H1 (cell line): Measurements from ENCODE around the gene SLC27A2. TPM values are rescaled to one million over a fixed set of nuclear protein-coding genes. Genes with fewer than 3 reads are reported as not detected.

Source experiments
- CTCF ChIA-PET: fragments of 300-600 bp; sonication (Branson Sonifier 250); formaldehyde crosslinking; loops from one replicate; lab custom pipeline; 2021; ENCODE audit not compliant: partially characterized antibody; lab: Charles Lee
- POLR2A ChIA-PET: fragments of 300-600 bp; sonication (Branson Sonifier 250); formaldehyde crosslinking; loops from one replicate; lab custom pipeline; 2021; ENCODE audit warnings: inconsistent platforms; ENCODE audit not compliant: partially characterized antibody; lab: Charles Lee
- DNase-seq, 2 experiments: peaks; one replicate each; pipeline versions ENCODE4 v3.0.0 to v3.0.0-alpha.2; 2010 to 2022; ENCODE audit warnings: low spot score in 2 of 2, low read depth in 1 of 2, mixed read lengths in 1 of 2
- FAIRE-seq: peaks from 2 replicates; lab custom pipeline; 2011; peaks lifted over from hg19 to GRCh38; lab: Jason Lieb, UNC
- H2AFZ ChIP-seq: 2 replicates; pipeline ENCODE4 v1.8.1; 2012; ENCODE audit warnings: low read length, inconsistent platforms
- H2AK5ac ChIP-seq: 2 replicates; pipeline ENCODE4 v1.6.1; 2013; ENCODE audit warnings: low read depth, low read length
- H2BK120ac ChIP-seq: replicated peaks from 2 replicates; pipeline ENCODE3; 2013; ENCODE audit warnings: low read depth, low read length, inconsistent platforms
- H2BK12ac ChIP-seq: 2 replicates; pipeline ENCODE4 v1.6.1; 2013; ENCODE audit warnings: low read depth, low read length
- H2BK15ac ChIP-seq: 2 replicates; pipeline ENCODE4 v1.6.1; 2013; ENCODE audit warnings: low read length
- H2BK20ac ChIP-seq: 2 replicates; pipeline ENCODE4 v1.6.1; 2013; ENCODE audit warnings: low read length
- H2BK5ac ChIP-seq: 2 replicates; pipeline ENCODE4 v1.6.1; 2013; ENCODE audit warnings: low read depth, low read length
- H3K14ac ChIP-seq: 2 replicates; pipeline ENCODE4 v1.6.1; 2013; ENCODE audit warnings: inconsistent platforms; ENCODE audit not compliant: insufficient read length
- H3K18ac ChIP-seq: 2 replicates; pipeline ENCODE4 v1.6.1; 2013; ENCODE audit warnings: low read length; ENCODE audit errors: extremely low read depth
- H3K23ac ChIP-seq: 2 replicates; pipeline ENCODE4 v1.6.1; 2013; ENCODE audit warnings: inconsistent platforms; ENCODE audit not compliant: insufficient read length
- H3K23me2 ChIP-seq: 2 replicates; pipeline ENCODE4 v1.6.1; 2013; ENCODE audit warnings: low read depth, low read length
- H3K27ac ChIP-seq: 2 replicates; pipeline ENCODE4 v1.6.1; 2011; ENCODE audit warnings: low read depth, low read length, inconsistent platforms
- H3K27me3 ChIP-seq, 4 experiments: replicated peaks in 1 of 4; 1 replicate in 1 of 4; 2 replicates in 3 of 4; pipeline versions ENCODE4 v1.6.1 to v1.8.1; 2011 to 2013; ENCODE audit warnings: low read length in 3 of 4, mild to moderate bottlenecking in 3 of 4, inconsistent platforms in 2 of 4, mixed read lengths in 2 of 4, moderate library complexity in 1 of 4; ENCODE audit not compliant: control insufficient read depth in 3 of 4, insufficient read depth in 3 of 4; ENCODE audit errors: extremely low read depth in 1 of 4
- H3K36me3 ChIP-seq, 4 experiments: 2 replicates each; pipeline versions ENCODE4 v1.6.1 to v1.8.1; 2011 to 2013; ENCODE audit warnings: mild to moderate bottlenecking in 4 of 4, low read length in 3 of 4, moderate library complexity in 2 of 4, control low read depth in 1 of 4, inconsistent platforms in 1 of 4; ENCODE audit not compliant: insufficient read depth in 4 of 4, control insufficient read depth in 2 of 4
- H3K4ac ChIP-seq: replicated peaks from 2 replicates; pipeline ENCODE3; 2013; ENCODE audit warnings: low read length, low read depth, mixed read lengths, inconsistent platforms; ENCODE audit not compliant: insufficient read length
- H3K4me1 ChIP-seq, 4 experiments: replicated peaks in 1 of 4; 1 replicate in 1 of 4; 2 replicates in 3 of 4; pipeline versions ENCODE4 v1.6.1 to v1.8.1; 2011 to 2013; ENCODE audit warnings: low read length in 3 of 4, inconsistent platforms in 2 of 4, mixed read lengths in 1 of 4; ENCODE audit not compliant: insufficient read depth in 4 of 4, control insufficient read depth in 3 of 4
- H3K4me2 ChIP-seq, 2 experiments: 2 replicates each; pipeline versions ENCODE4 v1.6.1 to v1.8.1; 2011 to 2013; ENCODE audit warnings: low read depth in 2 of 2, low read length in 2 of 2, control low read depth in 1 of 2, inconsistent platforms in 1 of 2, mild to moderate bottlenecking in 1 of 2; ENCODE audit not compliant: insufficient read depth in 1 of 2
- H3K4me3 ChIP-seq, 4 experiments: fragments of 200-600, 300-600 bp in 1 of 4; sonication (generic), shearing (Covaris generic), sonication (Bioruptor Twin) in 1 of 4; 2 replicates each; pipeline versions ENCODE4 v1.5.1 to v1.8.1; 2011 to 2016; ENCODE audit warnings: low read length in 4 of 4, low read depth in 3 of 4, control low read depth in 2 of 4, inconsistent platforms in 2 of 4, mild to moderate bottlenecking in 2 of 4, mixed read lengths in 1 of 4, moderate library complexity in 1 of 4; ENCODE audit not compliant: insufficient read depth in 2 of 4; ENCODE audit errors: extremely low read depth in 1 of 4
- H3K56ac ChIP-seq: replicated peaks from 2 replicates; pipeline ENCODE3; 2013; ENCODE audit warnings: low read depth, mild to moderate bottlenecking, mixed read lengths, low read length, inconsistent platforms; ENCODE audit not compliant: insufficient read length
- H3K79me1 ChIP-seq: 2 replicates; pipeline ENCODE4 v1.6.1; 2013; ENCODE audit warnings: low read depth, low read length, control low read depth
- H3K79me2 ChIP-seq, 2 experiments: 2 replicates each; pipeline versions ENCODE4 v1.6.1 to v1.8.1; 2012 to 2013; ENCODE audit warnings: low read length in 2 of 2, mild to moderate bottlenecking in 2 of 2, inconsistent platforms in 1 of 2; ENCODE audit not compliant: insufficient read depth in 2 of 2, control insufficient read depth in 1 of 2
- H3K9ac ChIP-seq, 4 experiments: replicated peaks in 1 of 4; 1 replicate in 1 of 4; 2 replicates in 3 of 4; pipeline versions ENCODE4 v1.6.1 to v1.8.1; 2011 to 2013; ENCODE audit warnings: low read depth in 3 of 4, low read length in 3 of 4, control low read depth in 2 of 4, mild to moderate bottlenecking in 2 of 4, moderate library complexity in 2 of 4, inconsistent platforms in 1 of 4; ENCODE audit errors: extremely low read depth in 1 of 4
- H3K9me3 ChIP-seq, 2 experiments: 2 replicates each; pipeline versions ENCODE4 v1.6.1 to v1.8.1; 2012 to 2013; ENCODE audit warnings: mild to moderate bottlenecking in 2 of 2, moderate library complexity in 2 of 2, control low read depth in 1 of 2, inconsistent platforms in 1 of 2, low read depth in 1 of 2, low read length in 1 of 2, mixed read lengths in 1 of 2; ENCODE audit not compliant: insufficient read depth in 2 of 2
- H4K20me1 ChIP-seq, 2 experiments: replicated peaks in 1 of 2; 2 replicates each; pipeline versions ENCODE3 to v1.8.1; 2011 to 2013; ENCODE audit warnings: inconsistent platforms in 2 of 2, low read length in 2 of 2, mild to moderate bottlenecking in 1 of 2; ENCODE audit not compliant: insufficient read depth in 2 of 2, control insufficient read depth in 1 of 2
- H4K5ac ChIP-seq: 2 replicates; pipeline ENCODE4 v1.6.1; 2013; ENCODE audit warnings: low read length, low read depth, mixed read lengths, inconsistent platforms; ENCODE audit not compliant: insufficient read length
- H4K8ac ChIP-seq: 2 replicates; pipeline ENCODE4 v1.8.0; 2013; ENCODE audit warnings: mild to moderate bottlenecking, moderate library complexity, low read length, inconsistent platforms; ENCODE audit not compliant: insufficient read depth; ENCODE audit errors: extremely low read depth
- H4K91ac ChIP-seq: replicated peaks from 2 replicates; pipeline ENCODE3; 2013; ENCODE audit warnings: low read length, mixed read lengths, inconsistent platforms; ENCODE audit not compliant: insufficient read length
- CEBPB ChIP-seq: IDR thresholded peaks from 2 replicates; pipeline ENCODE4 v1.6.1; 2012; ENCODE audit warnings: low read depth, low read length
- CHD1 ChIP-seq: IDR thresholded peaks from 2 replicates; pipeline ENCODE4 v1.6.1; 2012; ENCODE audit warnings: low read depth, low read length, improper control_type of control experiment
- CHD2 ChIP-seq: IDR thresholded peaks from 2 replicates; pipeline ENCODE4 v1.6.1; 2012; ENCODE audit warnings: low read length, improper control_type of control experiment
- KDM4A ChIP-seq: IDR thresholded peaks from one replicate; pipeline ENCODE4 v1.7.1; 2012; ENCODE audit warnings: low read depth, mild to moderate bottlenecking, moderate library complexity, low read length, inconsistent platforms; ENCODE audit not compliant: severe bottlenecking
- RXRA ChIP-seq: IDR thresholded peaks from 2 replicates; pipeline ENCODE4 v1.6.1; 2011; ENCODE audit warnings: low read depth, mild to moderate bottlenecking, low read length, moderate library complexity; ENCODE audit not compliant: insufficient read depth
- WGBS, 2 experiments: shearing (Covaris generic) in 1 of 2; methylation state at CpG; one replicate each; pipeline versions ENCODE4 v1.1.6 to v1.1.7; 2013 to 2015; ENCODE audit warnings: low lambda C conversion rate in 2 of 2, mixed read lengths in 2 of 2, inconsistent platforms in 1 of 2, low coverage in 1 of 2, missing lambda C conversion rate in 1 of 2; ENCODE audit not compliant: insufficient replicate concordance in 2 of 2, insufficient coverage in 1 of 2, insufficient read length in 1 of 2; ENCODE audit errors: extremely low coverage in 1 of 2, missing lambda C conversion rate in 1 of 2; 5-methylcytosine and 5-hydroxymethylcytosine counted together
- polyA plus RNA-seq, 7 experiments: library from polyadenylated mRNA; depleted of rRNA in 3 of 7; stranded (reverse) in 5 of 7; unstranded in 2 of 7; fragments of >200 nt in 5 of 7; fragments of 200-250 nt in 2 of 7; gene quantifications; 1 replicate in 5 of 7; 2 replicates in 1 of 7; 4 replicates in 1 of 7; pipeline versions ENCODE4 v1.2.1 to v1.2.3, GENCODE V29; 2011 to 2013; ENCODE audit warnings: missing spikeins in 2 of 7, mixed read lengths in 2 of 7
- total RNA-seq: library from RNA; stranded (reverse); fragmentation: NEBNext Ultra II Directional; extraction: Animal tissue kit (Norgen Biotek cat#: 25700); gene quantifications from 2 replicates; pipeline ENCODE4 v1.2.1, GENCODE V29; 2021

Gene SLC27A2
- total and polyA plus RNA-seq, 2 of the 8 experiments (the other 6 are each of a cell fraction or from before 2014, with no cell fraction given), result 5.6 to 5.8 TPM

DNA sequence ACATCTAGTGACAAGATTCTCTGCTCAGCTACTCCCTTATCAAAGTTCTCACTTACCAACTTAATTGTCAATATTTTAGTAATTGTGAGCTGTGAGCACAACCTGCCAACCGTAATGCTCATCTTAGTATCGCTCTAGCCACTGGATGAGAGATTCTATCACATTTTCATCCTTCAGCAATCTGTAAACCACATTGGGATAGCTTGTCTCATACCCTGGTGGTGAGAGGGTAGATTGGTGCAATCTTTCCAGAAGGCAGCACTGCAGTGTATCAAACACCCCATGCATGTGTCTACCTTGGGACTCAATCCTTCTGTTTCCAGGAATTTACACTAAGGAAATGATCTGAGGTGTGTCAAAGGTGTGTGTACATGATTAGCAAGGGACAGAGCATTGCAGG, 44.1 kb upstream of the SLC27A2 start:
- CTCF ChIA-PET, result interaction anchor here (0.6 to 2.0 kb wide), 14 partner anchors 10 to 514 kb away, joined by 3 to 16 read pairs (median 4); partner anchors contain the start of gene ATP8B4
- H3K4me3 ChIP-seq, result no peak overlapping the region
- H2AFZ ChIP-seq, result no peak overlapping the region
- no peaks in the 10 kb centered on the region for H4K20me1 ChIP-seq
- 100% methylated on average over 2 of the region's 2 CpGs; no CpG with 5 or more reads in 1 of the 2 experiments for WGBS, 2 experiments
- H3K36me3 ChIP-seq, result no peaks in the 10 kb centered on the region
- no peak overlapping the region for H2BK15ac ChIP-seq
- H3K79me2 ChIP-seq, result no peaks in the 10 kb centered on the region
- no peaks in the 10 kb centered on the region for H3K27me3 ChIP-seq
- no peak for TF ChIP-seq RXRA
- TF ChIP-seq CEBPB, result no peak
- no peak for TF ChIP-seq KDM4A
- TF ChIP-seq CHD1, result no peak
- TF ChIP-seq CHD2, result no peak
- TF ChIP-seq, all 59 proteins: peak for 0
- Histone ChIP-seq H2BK120ac (no peak overlapping the region), H2AK5ac (no peak overlapping the region), H2BK5ac (no peak overlapping the region), H3K79me1 (no peaks in the 10 kb centered on the region), H3K9me3 (no peaks in the 10 kb centered on the region), H3K9ac (no peak overlapping the region), H2BK20ac (no peak overlapping the region), H4K5ac (no peak overlapping the region), H3K4ac (no peak overlapping the region), H3K14ac (no peak overlapping the region), H4K91ac (no peak overlapping the region), H3K23me2 (no peaks in the 10 kb centered on the region), H3K56ac (no peak overlapping the region), H2BK12ac (no peak overlapping the region), H3K4me2 (no peak overlapping the region), H4K8ac (no peak overlapping the region), H3K23ac (no peak overlapping the region), H3K18ac (no peak overlapping the region), H3K27ac (no peak overlapping the region), H3K4me1 (peaks cover 0 to 3% (median 0%) of the 10 kb centered on the region in 4 experiments; a peak in 1 of 7 replicates)
- DNase-seq (no peak), FAIRE-seq (no peak)
- POLR2A ChIA-PET, result interaction anchor here (1.0 kb wide), 1 partner anchor 912 kb away, joined by 3 read pairs; no protein-coding TSS in a partner anchor
